Neural progenitor cell (in vitro differentiated cells): ENCODE results near the gene AQP6.

ENCODE experiments used
- EZH2phosphoT487 ChIP-seq: fragments of 200-600 bp; sonication (generic); IDR thresholded peaks from 2 replicates; pipeline ENCODE4 v1.6.1; 2017; ENCODE audit warnings: antibody characterized with exemption
- TF ChIP-seq, protein P1 (sequence below): fragments of 200-600 bp; sonication (generic); IDR thresholded peaks from 2 replicates; pipeline ENCODE4 v1.5.1; 2017; ENCODE audit warnings: antibody characterized with exemption, mild to moderate bottlenecking

DNA sequence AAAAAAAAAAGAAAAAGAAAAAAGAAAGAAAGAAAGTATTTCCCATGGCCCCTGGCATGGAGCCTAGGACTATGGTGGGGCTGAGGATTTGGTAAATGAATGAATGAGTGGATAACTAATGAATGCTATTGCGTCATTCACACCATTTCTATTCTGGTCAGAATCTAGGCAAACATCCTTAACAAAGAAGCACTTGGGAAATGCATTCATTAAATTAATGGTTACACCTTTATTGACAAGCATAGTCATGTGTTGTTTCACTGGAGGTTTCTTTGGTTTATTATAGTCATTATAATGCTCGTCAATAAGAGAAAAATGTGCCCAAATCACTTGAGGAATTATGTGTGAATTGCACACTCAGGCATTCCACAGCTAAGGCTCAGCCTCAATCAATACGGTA, 35.8 kb upstream of the AQP6 start:
- TF ChIP-seq, protein P1, sequence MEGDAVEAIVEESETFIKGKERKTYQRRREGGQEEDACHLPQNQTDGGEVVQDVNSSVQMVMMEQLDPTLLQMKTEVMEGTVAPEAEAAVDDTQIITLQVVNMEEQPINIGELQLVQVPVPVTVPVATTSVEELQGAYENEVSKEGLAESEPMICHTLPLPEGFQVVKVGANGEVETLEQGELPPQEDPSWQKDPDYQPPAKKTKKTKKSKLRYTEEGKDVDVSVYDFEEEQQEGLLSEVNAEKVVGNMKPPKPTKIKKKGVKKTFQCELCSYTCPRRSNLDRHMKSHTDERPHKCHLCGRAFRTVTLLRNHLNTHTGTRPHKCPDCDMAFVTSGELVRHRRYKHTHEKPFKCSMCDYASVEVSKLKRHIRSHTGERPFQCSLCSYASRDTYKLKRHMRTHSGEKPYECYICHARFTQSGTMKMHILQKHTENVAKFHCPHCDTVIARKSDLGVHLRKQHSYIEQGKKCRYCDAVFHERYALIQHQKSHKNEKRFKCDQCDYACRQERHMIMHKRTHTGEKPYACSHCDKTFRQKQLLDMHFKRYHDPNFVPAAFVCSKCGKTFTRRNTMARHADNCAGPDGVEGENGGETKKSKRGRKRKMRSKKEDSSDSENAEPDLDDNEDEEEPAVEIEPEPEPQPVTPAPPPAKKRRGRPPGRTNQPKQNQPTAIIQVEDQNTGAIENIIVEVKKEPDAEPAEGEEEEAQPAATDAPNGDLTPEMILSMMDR: no peak
- TF ChIP-seq EZH2phosphoT487: no peak
